NB4 (cell line): ENCODE data around the gene NIPAL4.

Experiments
- POLR2A ChIP-seq: IDR thresholded peaks from 2 replicates; pipeline ENCODE4 v1.6.1; 2011; ENCODE audit warnings: mild to moderate bottlenecking; ENCODE audit not compliant: insufficient read length; ENCODE audit errors: extremely low read depth
- TF ChIP-seq, protein P1 (sequence below): IDR thresholded peaks from one replicate; pipeline ENCODE4 v1.5.1; 2012; ENCODE audit warnings: low read depth, low read length

DNA sequence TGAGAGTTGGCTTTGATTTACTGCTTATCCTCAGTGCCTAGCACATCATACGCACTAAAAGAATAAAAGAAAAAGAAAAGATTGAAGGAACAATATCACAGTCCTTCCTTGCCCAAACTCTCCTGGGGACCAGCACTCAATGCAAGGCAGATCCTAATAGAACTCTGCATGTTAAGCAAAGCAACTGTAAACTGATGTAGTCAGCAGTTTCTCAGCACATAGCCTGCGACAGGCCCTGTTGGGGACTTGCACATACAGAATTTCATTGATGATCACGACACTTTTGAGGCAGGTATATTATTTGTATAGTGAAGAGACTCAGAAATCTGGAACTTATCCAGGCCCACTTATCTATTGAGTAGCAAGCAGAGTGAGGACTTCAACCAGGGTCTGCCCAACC lies 15.4 kb downstream of the NIPAL4 start:
- TF ChIP-seq, protein P1, sequence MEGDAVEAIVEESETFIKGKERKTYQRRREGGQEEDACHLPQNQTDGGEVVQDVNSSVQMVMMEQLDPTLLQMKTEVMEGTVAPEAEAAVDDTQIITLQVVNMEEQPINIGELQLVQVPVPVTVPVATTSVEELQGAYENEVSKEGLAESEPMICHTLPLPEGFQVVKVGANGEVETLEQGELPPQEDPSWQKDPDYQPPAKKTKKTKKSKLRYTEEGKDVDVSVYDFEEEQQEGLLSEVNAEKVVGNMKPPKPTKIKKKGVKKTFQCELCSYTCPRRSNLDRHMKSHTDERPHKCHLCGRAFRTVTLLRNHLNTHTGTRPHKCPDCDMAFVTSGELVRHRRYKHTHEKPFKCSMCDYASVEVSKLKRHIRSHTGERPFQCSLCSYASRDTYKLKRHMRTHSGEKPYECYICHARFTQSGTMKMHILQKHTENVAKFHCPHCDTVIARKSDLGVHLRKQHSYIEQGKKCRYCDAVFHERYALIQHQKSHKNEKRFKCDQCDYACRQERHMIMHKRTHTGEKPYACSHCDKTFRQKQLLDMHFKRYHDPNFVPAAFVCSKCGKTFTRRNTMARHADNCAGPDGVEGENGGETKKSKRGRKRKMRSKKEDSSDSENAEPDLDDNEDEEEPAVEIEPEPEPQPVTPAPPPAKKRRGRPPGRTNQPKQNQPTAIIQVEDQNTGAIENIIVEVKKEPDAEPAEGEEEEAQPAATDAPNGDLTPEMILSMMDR, result no peak
- no peak for TF ChIP-seq POLR2A
